ENCODE results near the gene NAP1L1.

NAP1L1 gene, protein sequence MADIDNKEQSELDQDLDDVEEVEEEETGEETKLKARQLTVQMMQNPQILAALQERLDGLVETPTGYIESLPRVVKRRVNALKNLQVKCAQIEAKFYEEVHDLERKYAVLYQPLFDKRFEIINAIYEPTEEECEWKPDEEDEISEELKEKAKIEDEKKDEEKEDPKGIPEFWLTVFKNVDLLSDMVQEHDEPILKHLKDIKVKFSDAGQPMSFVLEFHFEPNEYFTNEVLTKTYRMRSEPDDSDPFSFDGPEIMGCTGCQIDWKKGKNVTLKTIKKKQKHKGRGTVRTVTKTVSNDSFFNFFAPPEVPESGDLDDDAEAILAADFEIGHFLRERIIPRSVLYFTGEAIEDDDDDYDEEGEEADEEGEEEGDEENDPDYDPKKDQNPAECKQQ

DNA sequence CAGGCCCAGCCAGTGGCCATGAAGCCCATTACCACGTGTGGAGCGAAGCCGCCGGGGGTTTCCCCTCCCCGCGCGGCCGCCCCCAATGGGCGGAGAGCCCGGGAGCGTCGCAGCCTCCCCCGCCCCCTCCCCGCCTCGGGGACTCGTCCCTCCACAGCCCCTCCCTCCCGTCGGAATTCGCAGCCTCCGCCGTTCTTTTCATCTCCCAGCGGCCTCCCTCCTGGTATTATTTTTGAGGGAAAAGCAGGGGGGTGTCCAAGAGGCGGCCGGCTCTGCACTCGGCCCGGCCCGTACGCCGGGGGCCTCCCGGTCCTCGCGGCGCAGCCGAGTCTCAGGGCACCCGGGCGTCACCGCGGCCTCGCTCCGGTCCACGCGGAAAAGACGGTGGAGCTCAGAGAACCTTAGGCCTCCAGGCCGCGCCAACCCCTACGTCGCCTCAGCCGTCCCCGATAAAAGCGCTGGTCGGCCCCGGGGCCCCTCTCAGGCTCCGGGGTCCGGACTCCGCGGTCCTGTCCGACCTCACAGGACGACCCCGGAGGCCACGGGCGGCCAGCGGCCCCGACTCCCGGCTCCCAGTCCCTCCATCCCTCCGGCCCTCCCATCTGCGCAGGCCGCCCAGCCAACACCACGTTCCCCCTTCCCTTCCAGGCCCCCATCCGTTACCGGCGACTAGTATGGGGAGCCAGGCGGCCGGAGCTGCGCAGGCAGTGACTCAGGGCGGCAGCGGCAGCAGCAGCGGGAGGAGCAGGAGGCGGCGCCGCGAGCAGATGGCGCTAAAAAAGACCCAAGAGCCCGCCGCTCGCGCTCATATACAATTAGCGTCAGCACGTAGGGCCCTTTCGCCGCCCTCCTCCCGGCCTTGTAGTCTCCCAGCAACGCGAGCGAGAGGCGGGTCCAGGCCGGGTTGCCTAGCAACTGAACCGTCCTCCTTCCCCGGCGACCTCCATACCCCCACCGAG, at the start of gene NAP1L1:
Gene NAP1L1 (minus strand): TSS at position 782 of the 959 bp plus-strand sequence. CDS start 10,466 bp downstream, outside the sequence.
- in situ Hi-C loops (cut with MboI; ENCODE audit: low pct_unique_long_range_greater_than_20kb, low sequenced_read_pairs, unreplicated experiment): loop anchor here (25.0 kb wide), 1 partner anchor 378 kb away; no protein-coding TSS in a partner anchor
- TF ChIP-seq, protein P1, sequence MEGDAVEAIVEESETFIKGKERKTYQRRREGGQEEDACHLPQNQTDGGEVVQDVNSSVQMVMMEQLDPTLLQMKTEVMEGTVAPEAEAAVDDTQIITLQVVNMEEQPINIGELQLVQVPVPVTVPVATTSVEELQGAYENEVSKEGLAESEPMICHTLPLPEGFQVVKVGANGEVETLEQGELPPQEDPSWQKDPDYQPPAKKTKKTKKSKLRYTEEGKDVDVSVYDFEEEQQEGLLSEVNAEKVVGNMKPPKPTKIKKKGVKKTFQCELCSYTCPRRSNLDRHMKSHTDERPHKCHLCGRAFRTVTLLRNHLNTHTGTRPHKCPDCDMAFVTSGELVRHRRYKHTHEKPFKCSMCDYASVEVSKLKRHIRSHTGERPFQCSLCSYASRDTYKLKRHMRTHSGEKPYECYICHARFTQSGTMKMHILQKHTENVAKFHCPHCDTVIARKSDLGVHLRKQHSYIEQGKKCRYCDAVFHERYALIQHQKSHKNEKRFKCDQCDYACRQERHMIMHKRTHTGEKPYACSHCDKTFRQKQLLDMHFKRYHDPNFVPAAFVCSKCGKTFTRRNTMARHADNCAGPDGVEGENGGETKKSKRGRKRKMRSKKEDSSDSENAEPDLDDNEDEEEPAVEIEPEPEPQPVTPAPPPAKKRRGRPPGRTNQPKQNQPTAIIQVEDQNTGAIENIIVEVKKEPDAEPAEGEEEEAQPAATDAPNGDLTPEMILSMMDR (IDR thresholded peaks at IDR 0.05; ENCODE audit: extremely low read depth, insufficient read depth, missing control alignments): no peak
- DNase-seq (ENCODE audit: low spot score): peak; percentile 98

DNA sequence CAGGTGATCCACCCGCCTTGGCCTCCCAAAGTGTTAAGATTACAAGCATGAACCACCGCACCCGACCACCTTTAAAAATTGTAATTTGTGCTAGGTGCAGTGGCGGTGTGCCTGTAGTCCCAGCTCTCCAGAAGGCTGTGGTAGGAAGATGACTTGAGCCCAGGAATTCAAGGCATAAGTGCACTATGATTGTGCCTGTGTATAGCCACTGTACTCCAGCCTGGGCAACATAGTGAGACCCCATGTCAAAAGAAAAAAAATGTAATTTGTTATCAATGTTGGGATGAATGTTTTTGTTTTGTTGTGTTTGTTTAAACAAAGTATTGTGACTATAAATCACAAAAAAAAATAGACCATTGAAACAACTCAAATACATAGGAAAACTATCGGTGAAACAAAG, 43.1 kb upstream of the NAP1L1 start:
- DNase-seq (ENCODE audit: low spot score): no peak
- TF ChIP-seq, protein P1 (IDR thresholded peaks at IDR 0.05; ENCODE audit: extremely low read depth, insufficient read depth, missing control alignments): no peak
- in situ Hi-C loops (cut with MboI; ENCODE audit: low pct_unique_long_range_greater_than_20kb, low sequenced_read_pairs, unreplicated experiment): no loop called here

DNA sequence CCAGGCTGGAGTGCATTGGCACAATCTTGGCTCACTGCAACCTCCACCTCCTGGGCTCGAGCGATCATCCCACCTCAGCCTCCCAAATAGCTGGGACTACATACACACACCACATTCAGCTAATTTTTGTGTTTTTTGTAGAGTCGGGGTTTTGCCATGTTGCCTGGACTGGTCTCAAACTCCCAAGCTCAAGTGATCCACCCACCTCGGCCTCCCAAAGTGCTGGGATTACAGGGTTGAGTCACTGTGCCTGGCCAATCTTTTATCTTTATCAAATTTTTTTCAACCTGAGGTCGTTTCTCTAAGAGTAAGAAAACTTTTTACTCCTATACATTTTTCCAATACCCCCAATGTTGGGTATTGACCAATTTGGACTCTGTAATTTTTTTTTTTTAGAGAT, 40.0 kb upstream of the NAP1L1 start:
- in situ Hi-C loops (cut with MboI; ENCODE audit: low pct_unique_long_range_greater_than_20kb, low sequenced_read_pairs, unreplicated experiment): no loop called here
- DNase-seq (ENCODE audit: low spot score): no peak
- TF ChIP-seq, protein P1 (IDR thresholded peaks at IDR 0.05; ENCODE audit: extremely low read depth, insufficient read depth, missing control alignments): no peak

DNA sequence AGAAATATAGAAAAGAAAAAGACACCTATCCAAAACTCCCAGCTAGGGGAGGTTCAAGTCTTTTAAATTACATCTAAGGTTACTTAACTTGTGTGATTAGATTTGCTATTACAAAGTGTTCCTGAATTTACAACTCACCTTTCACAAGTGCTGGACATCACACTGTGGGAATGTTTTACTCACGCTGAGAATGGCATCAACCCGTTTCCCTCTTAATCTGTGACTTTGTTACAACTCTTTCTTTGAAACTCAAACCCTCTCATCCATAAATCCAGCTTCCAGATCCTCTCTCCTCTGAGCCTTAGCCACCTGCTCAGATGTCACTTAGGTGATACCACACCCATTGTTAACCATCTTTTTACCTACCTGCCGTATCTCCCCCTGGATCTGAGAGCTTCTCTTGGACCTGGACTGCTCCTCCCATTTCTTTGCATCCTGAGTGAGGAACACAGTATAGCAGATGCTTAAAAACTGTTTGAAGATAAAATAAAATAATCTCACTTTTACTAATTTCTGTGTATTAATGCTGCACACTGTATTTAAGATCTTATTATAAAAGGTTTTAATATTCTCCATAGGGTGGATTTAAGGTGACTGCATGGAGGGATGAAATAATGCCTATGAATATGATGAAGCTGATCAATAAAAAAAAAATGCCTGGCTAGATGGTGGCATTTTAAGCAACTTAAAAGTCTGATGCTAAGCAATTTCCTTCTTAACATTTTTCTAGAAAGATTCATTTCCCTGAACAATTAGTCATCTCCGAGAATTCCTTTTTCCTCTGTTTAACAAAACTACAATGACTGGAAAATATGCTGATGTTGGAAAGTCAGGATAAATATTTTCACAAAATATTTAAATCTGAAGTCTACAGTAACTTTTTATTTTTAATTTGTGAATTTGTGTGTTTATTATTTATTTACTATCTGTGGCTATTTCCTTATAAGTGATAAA, 39.1 kb upstream of the NAP1L1 start:
- TF ChIP-seq, protein P1 (IDR thresholded peaks at IDR 0.05; ENCODE audit: extremely low read depth, insufficient read depth, missing control alignments): no peak
- no peak for DNase-seq (ENCODE audit: low spot score)
- in situ Hi-C loops (cut with MboI; ENCODE audit: low pct_unique_long_range_greater_than_20kb, low sequenced_read_pairs, unreplicated experiment): no loop called here

DNA sequence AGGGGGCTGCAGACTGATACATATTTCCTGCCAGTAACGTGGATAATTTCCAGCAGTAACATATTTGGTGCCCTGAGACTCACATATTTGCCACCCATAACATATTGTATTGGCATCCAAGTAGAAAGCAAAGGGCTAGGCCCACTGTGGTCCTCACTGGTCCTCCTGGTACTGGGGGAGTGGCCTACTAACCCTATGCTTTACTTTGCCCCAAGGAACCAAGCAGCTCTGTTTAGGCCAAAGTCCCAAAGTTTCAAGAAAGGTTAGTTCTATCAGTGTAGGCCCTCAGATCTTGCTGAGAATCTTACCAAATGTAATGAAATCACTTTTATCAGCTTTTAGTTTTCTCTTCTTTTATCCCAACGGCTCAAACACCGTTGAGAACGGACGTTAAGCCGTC, 35.4 kb upstream of the NAP1L1 start:
- in situ Hi-C loops (cut with MboI; ENCODE audit: low pct_unique_long_range_greater_than_20kb, low sequenced_read_pairs, unreplicated experiment): no loop called here
- no peak for DNase-seq (ENCODE audit: low spot score)
- TF ChIP-seq, protein P1 (IDR thresholded peaks at IDR 0.05; ENCODE audit: extremely low read depth, insufficient read depth, missing control alignments): no peak
